SKM-1 treated with dmso at 0.1 percent for 144 hours (cell line): ENCODE results near the gene OR10H2.
"Not testable (repeated sequence)": the region's sequence is repeated elsewhere in the genome, so short reads cannot be mapped to it uniquely, and the experiment has no call there.

ENCODE experiments used
- DNase-seq: peaks from one replicate; lab custom pipeline; 2025; ENCODE audit not compliant: unreplicated experiment; lab: John Stamatoyannopoulos, UW

OR10H2 gene

DNA sequence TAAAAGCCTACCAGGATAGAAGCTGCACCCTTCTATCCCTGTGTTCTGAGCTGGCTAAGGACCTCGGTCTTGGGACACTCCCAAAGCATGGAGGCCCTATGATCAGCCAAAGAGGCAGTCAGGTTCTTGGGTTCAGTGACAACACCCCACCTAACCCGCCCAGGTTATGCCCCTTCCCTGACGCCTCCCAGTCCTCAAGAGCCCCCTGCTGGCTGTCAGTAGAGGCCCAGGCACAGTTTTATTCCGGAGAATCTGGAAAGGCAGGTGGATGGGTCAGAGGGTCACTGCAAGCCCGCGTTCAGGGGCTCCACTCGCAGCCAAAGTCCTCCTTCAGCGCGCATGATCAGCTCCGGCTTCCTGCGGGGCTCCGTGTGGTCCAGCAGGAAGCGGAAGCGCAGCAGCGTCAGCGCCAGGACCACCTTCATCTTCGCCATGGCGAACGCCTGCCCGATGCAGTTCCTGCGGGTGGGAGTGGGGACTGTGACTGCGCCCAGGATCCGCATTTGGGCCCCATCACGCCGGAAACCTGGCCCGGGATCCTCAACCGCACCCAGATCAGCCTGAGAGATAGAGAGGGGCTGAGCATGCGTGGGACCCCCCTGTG, 32.2 kb downstream of the OR10H2 start:
- DNase-seq, result no peak

DNA sequence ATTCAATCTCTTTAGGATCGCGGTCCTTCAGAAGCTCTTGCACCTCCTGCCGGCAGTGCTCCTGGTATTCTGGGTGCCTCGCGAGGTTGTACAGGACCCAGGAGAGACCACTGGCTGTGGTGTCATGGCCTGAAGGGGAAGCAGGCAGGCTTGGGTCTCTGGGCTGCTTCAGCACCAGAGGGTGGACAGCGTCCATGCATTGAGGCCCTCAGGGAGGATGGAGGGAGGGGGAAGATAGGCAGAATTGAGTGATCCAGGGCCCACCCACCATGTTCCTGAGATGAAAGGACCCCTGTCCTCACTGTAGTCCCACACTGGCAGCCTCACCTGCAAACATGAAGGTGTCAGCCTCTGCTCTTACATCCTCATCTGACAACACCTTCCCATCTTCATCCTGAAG, 41.8 kb downstream of the OR10H2 start:
- no peak for DNase-seq

GRCh38 chr19:15774159-15774558, 46.3 kb downstream of the OR10H2 start:
- DNase-seq, result not testable (repeated sequence)

DNA sequence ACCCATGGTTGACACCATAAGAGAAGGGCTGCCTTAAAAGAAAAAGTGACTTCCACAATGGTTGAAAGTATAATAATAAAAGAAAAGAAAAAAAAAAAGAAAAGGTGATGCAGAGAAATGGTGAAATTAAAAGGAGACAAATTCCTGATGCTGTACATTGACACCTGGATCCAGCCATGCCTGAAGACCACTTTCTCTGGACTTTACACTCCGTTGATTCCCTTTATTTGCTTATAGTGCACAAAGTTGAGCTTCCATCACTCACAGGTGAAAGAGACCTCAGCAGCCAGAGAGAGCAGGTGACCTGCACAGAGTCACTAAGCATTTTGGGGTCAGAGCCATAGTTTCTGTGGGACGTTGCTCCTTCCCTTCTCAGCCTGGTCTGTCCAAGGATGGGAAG, 47.4 kb downstream of the OR10H2 start:
- DNase-seq, result no peak

DNA sequence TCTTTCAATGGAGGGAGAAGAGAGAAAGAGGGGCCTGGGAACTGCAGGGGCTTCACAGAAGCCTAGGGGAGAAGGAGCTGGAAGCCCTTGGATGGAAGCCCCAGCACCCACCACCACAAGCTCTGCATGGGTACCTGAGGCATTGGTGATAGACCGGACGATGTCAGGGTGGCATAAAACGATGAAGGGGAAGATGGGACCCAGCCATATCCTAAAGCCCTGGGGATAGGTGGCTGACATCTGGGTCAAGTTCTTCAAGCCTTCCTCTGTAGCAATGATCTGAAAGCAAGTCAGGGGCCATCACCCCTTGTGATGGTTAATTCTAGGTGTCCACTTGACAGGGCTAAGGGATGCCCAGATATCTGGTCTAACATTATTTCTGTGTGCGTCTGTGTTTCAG, 48.4 kb downstream of the OR10H2 start:
- DNase-seq, result no peak

GRCh38 chr19:15776991-15777970, 49.5 kb downstream of the OR10H2 start:
- no peak for DNase-seq
